Stimulated activated CD8-positive, alpha-beta memory T cell treated with anti-CD3 and anti-CD28 coated beads, Interleukin-12 subunit alpha, Interleukin-12 subunit beta, amount 100 ng/mL, for 1 hour (primary cell): Measurements from ENCODE around the gene PEX7.
A peak's percentile ranks its signal among the peaks of the same experiment; 100 is the strongest.
"Not testable (repeated sequence)": the region's sequence is repeated elsewhere in the genome, so short reads cannot be mapped to it uniquely, and the experiment has no call there.

Experiments
- DNase-seq: peaks from one replicate; pipeline ENCODE4 v3.0.0-alpha.2; 2020; ENCODE audit warnings: low read depth

Gene PEX7

GRCh38 chr6:136790411-136791295, 31.7 kb upstream of the PEX7 start:
- DNase-seq: no peak

GRCh38 chr6:136791296-136792094, 30.9 kb upstream of the PEX7 start:
- DNase-seq: peak; percentile 14

- no peak for DNase-seq
These were observed 30.3 kb upstream of the PEX7 start for GRCh38 chr6:136792095-136792409.

- DNase-seq: peak; percentile 92
These were observed 29.8 kb upstream of the PEX7 start, which contains the start of gene MAP3K5 for GRCh38 chr6:136792410-136793262. Gene MAP3K5 (minus strand): TSS chr6:136792477. CDS start chr6:136792157, 320 bp downstream.

- DNase-seq: no peak
These were observed 29.0 kb upstream of the PEX7 start for GRCh38 chr6:136793363-136793762.

GRCh38 chr6:136795386-136795785, 27.0 kb upstream of the PEX7 start:
- no peak for DNase-seq

GRCh38 chr6:136795996-136796395, 26.4 kb upstream of the PEX7 start:
- no peak for DNase-seq

GRCh38 chr6:136798044-136798443, 24.3 kb upstream of the PEX7 start:
- no peak for DNase-seq

- DNase-seq: no peak
These were observed 20.8 kb upstream of the PEX7 start for GRCh38 chr6:136801581-136801980.

- no peak for DNase-seq
These were observed 18.8 kb upstream of the PEX7 start for GRCh38 chr6:136803608-136804007.

- DNase-seq: no peak
These were observed 13.1 kb upstream of the PEX7 start for GRCh38 chr6:136809091-136809860.

- DNase-seq: no peak
These were observed 11.1 kb upstream of the PEX7 start for GRCh38 chr6:136811272-136811671.

- no peak for DNase-seq
These were observed 10.2 kb upstream of the PEX7 start for GRCh38 chr6:136812174-136812573.

- DNase-seq: not testable (repeated sequence)
These were observed 6.8 kb upstream of the PEX7 start for GRCh38 chr6:136815608-136816007.

- no peak for DNase-seq
These were observed 5.7 kb upstream of the PEX7 start for GRCh38 chr6:136816656-136817055.

GRCh38 chr6:136820561-136820960, 1.8 kb upstream of the PEX7 start:
- no peak for DNase-seq

- no peak for DNase-seq
These were observed 381 bp upstream of the PEX7 start for GRCh38 chr6:136822046-136822375.

- DNase-seq: no peak
These were observed 802 bp downstream of the PEX7 start for GRCh38 chr6:136823128-136823660.

- no peak for DNase-seq
These were observed 3.8 kb downstream of the PEX7 start for GRCh38 chr6:136826216-136826615.

- no peak for DNase-seq
These were observed 9.6 kb downstream of the PEX7 start for GRCh38 chr6:136831873-136832562.
